ENCODE results near the gene FIGNL2.

Gene FIGNL2

DNA sequence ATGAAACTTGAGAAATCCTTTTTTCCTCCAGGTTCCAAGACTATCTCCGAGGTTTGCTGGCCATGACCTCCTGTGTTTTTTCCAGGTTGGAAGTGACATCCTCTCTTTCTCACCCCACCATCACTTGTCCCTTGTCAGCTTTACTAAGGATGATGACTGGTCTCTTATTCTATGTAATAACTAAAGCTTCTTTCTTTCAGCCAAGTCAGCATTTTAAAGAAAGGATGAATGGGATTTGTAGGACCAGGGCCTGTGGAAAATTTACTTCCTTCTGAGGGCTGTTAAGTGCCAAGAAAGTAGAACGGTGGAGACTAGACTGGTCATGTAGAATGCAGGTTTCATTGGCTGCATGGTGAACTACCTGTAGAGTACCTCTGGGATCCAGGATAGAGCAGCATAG is 73.6 kb downstream of the FIGNL2 start:
- H3K4me1 ChIP-seq (ENCODE audit: control insufficient read depth in 1 of 2, insufficient read depth in 2 of 2, low read length in 2 of 2): no peaks in the 10 kb centered on the region
- H3K27ac ChIP-seq (ENCODE audit: low read length): no peak overlapping the region
- no peaks in the 10 kb centered on the region for H3K9me3 ChIP-seq (ENCODE audit: control insufficient read depth in 1 of 2, low read length in 2 of 2)
- no peaks in the 10 kb centered on the region for H3K27me3 ChIP-seq (ENCODE audit: low read depth, low read length)
- no peak overlapping the region for H3K4me3 ChIP-seq (ENCODE audit: low read depth in 1 of 2, low read length in 2 of 2)
- H3K36me3 ChIP-seq (ENCODE audit: control insufficient read depth in 1 of 2, insufficient read depth in 2 of 2, low read length in 2 of 2): no peaks in the 10 kb centered on the region

GRCh38 chr12:51773145-51773869 is 75.2 kb downstream of the FIGNL2 start:
- H3K27me3 ChIP-seq (ENCODE audit: low read depth, low read length): no peaks in the 10 kb centered on the region
- no peaks in the 10 kb centered on the region for H3K9me3 ChIP-seq (ENCODE audit: control insufficient read depth in 1 of 2, low read length in 2 of 2)
- no peaks in the 10 kb centered on the region for H3K36me3 ChIP-seq (ENCODE audit: control insufficient read depth in 1 of 2, insufficient read depth in 2 of 2, low read length in 2 of 2)
- no peak overlapping the region for H3K27ac ChIP-seq (ENCODE audit: low read length)
- H3K4me3 ChIP-seq (ENCODE audit: low read depth in 1 of 2, low read length in 2 of 2): no peak overlapping the region
- H3K4me1 ChIP-seq (ENCODE audit: control insufficient read depth in 1 of 2, insufficient read depth in 2 of 2, low read length in 2 of 2): no peaks in the 10 kb centered on the region

DNA sequence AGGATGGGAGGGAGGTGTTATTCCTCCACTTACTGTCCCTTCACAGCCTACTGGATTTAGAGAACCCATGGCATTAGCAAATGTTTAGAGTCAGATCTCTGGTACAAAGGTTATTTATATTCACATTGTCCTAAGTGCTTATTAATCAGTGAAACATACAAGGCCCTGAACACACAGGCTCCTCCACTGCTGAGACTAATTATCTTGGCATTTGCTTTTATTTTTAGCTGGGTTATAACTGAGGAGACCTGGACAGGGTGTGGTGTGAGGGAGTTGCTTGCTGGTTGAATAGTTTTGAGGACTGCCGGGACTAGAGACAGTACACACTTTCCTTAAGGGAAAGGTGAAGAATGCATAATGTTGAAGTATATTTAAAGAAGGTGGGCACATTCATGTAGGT is 77.5 kb downstream of the FIGNL2 start:
- Histone ChIP-seq H3K36me3 (ENCODE audit: control insufficient read depth in 1 of 2, insufficient read depth in 2 of 2, low read length in 2 of 2) (no peaks in the 10 kb centered on the region), H3K27me3 (ENCODE audit: low read depth, low read length) (no peaks in the 10 kb centered on the region), H3K4me3 (ENCODE audit: low read depth in 1 of 2, low read length in 2 of 2) (no peak overlapping the region)

More for the DNA sequence above, 77.5 kb downstream of the FIGNL2 start:
- Histone ChIP-seq H3K9me3 (ENCODE audit: control insufficient read depth in 1 of 2, low read length in 2 of 2) (no peaks in the 10 kb centered on the region), H3K4me1 (ENCODE audit: control insufficient read depth in 1 of 2, insufficient read depth in 2 of 2, low read length in 2 of 2) (no peaks in the 10 kb centered on the region), H3K27ac (ENCODE audit: low read length) (no peak overlapping the region)

Measured in muscle layer of duodenum (tissue), 2 donors.